Endothelial cell of umbilical vein (primary cell): ENCODE results near the gene FBXO48. TPM values are rescaled to one million over a fixed set of nuclear protein-coding genes. Genes with fewer than 3 reads are reported as not detected.

Experiments
- BruUV-seq: library from RNA; stranded (reverse); fragments of 400-500 nt; replicated peaks from 2 replicates; lab custom pipeline; 2021; lab: Mats Ljungman, UMichigan
- CTCF ChIA-PET: fragments of 300-600, 350-600 bp; sonication (Branson Sonifier 250); formaldehyde crosslinking; loops from one replicate; lab custom pipeline; 2021; ENCODE audit warnings: antibody characterized with exemption, inconsistent platforms; lab: Charles Lee
- POLR2A ChIA-PET: fragments of 300-600, 350-600 bp; sonication (Branson Sonifier 250); formaldehyde crosslinking; loops from one replicate; lab custom pipeline; 2021; ENCODE audit warnings: antibody characterized with exemption, inconsistent platforms; lab: Charles Lee
- DNase-seq: peaks from one replicate; pipeline ENCODE4 v3.0.0-alpha.2; 2011; ENCODE audit warnings: low read depth, low spot score
- FAIRE-seq: peaks from 2 replicates; lab custom pipeline; 2011; peaks lifted over from hg19 to GRCh38; lab: Jason Lieb, UNC
- H2AFZ ChIP-seq: 2 replicates; pipeline ENCODE4 v1.6.0; 2012; ENCODE audit warnings: low read depth, low read length, control low read depth, inconsistent platforms
- H3K27ac ChIP-seq: 2 replicates; pipeline ENCODE4 v1.5.1; 2011; ENCODE audit warnings: low read depth, mild to moderate bottlenecking, control low read depth, low read length, moderate library complexity; ENCODE audit not compliant: insufficient read depth
- H3K27me3 ChIP-seq, 2 experiments: 2 replicates each; pipeline versions ENCODE4 v1.6.0 to v1.6.1; 2011; ENCODE audit warnings: low read length in 2 of 2, mixed read lengths in 1 of 2; ENCODE audit not compliant: control insufficient read depth in 2 of 2, insufficient read depth in 2 of 2
- H3K36me3 ChIP-seq, 2 experiments: 2 replicates in 1 of 2; 3 replicates in 1 of 2; pipeline ENCODE4 v1.5.1; 2011; ENCODE audit warnings: low read length in 2 of 2, mild to moderate bottlenecking in 1 of 2, moderate library complexity in 1 of 2; ENCODE audit not compliant: control insufficient read depth in 2 of 2, insufficient read depth in 2 of 2; ENCODE audit errors: extremely low read depth in 1 of 2
- H3K4me1 ChIP-seq: 3 replicates; pipeline ENCODE4 v1.5.1; 2011; ENCODE audit warnings: mild to moderate bottlenecking, low read length; ENCODE audit not compliant: control insufficient read depth, insufficient read depth; ENCODE audit errors: extremely low read depth
- H3K4me2 ChIP-seq: 2 replicates; pipeline ENCODE4 v1.6.1; 2011; ENCODE audit warnings: low read length, control low read depth, mixed read lengths; ENCODE audit not compliant: insufficient read depth
- H3K4me3 ChIP-seq, 3 experiments: fragments of 200-600 bp in 1 of 3; sonication (generic), shearing (Covaris generic) in 1 of 3; replicated peaks in 1 of 3; 2 replicates each; pipeline ENCODE4 v1.5.1; 2011 to 2016; ENCODE audit warnings: control low read depth in 3 of 3, low read length in 3 of 3, mild to moderate bottlenecking in 2 of 3, inconsistent platforms in 1 of 3, low read depth in 1 of 3, moderate library complexity in 1 of 3; ENCODE audit not compliant: insufficient read depth in 1 of 3
- H3K79me2 ChIP-seq: 2 replicates; pipeline ENCODE4 v1.6.0; 2012; ENCODE audit warnings: low read length, inconsistent platforms; ENCODE audit not compliant: control insufficient read depth, insufficient read depth
- H3K9ac ChIP-seq: replicated peaks from 2 replicates; pipeline ENCODE3; 2011; ENCODE audit warnings: low read length, control low read depth; ENCODE audit not compliant: insufficient read depth; ENCODE audit errors: extremely low read depth
- H3K9me1 ChIP-seq: replicated peaks from 3 replicates; pipeline ENCODE4 v1.6.0; 2011; ENCODE audit warnings: mild to moderate bottlenecking, low read length; ENCODE audit not compliant: control insufficient read depth, insufficient read depth; ENCODE audit errors: extremely low read depth
- H3K9me3 ChIP-seq: replicated peaks from 2 replicates; pipeline ENCODE4 v1.5.1; 2012; ENCODE audit warnings: low read length, inconsistent platforms; ENCODE audit not compliant: control insufficient read depth, insufficient read depth
- H4K20me1 ChIP-seq: replicated peaks from 2 replicates; pipeline ENCODE3; 2011; ENCODE audit warnings: mild to moderate bottlenecking, low read length; ENCODE audit not compliant: control insufficient read depth, insufficient read depth; ENCODE audit errors: extremely low read depth
- EZH2 ChIP-seq: IDR thresholded peaks from 2 replicates; pipeline ENCODE4 v1.6.1; 2012; ENCODE audit warnings: borderline replicate concordance, low read depth, mild to moderate bottlenecking, moderate library complexity, low read length, inconsistent platforms; ENCODE audit not compliant: severe bottlenecking
- FOS ChIP-seq: IDR thresholded peaks from 2 replicates; pipeline ENCODE4 v1.6.1; 2011; ENCODE audit warnings: mild to moderate bottlenecking, low read length, moderate library complexity, borderline replicate concordance; ENCODE audit not compliant: insufficient read depth
- GATA2 ChIP-seq: IDR thresholded peaks from 2 replicates; pipeline ENCODE4 v1.7.0; 2011; ENCODE audit warnings: low read depth, mild to moderate bottlenecking, moderate library complexity, mixed read lengths, low read length; ENCODE audit not compliant: insufficient read length, insufficient read depth
- JUN ChIP-seq: IDR thresholded peaks from 2 replicates; pipeline ENCODE4 v1.6.1; 2011; ENCODE audit warnings: borderline replicate concordance, low read depth; ENCODE audit not compliant: insufficient read length, insufficient read depth
- MYC ChIP-seq: IDR thresholded peaks from one replicate; pipeline ENCODE4 v1.6.1; 2011; ENCODE audit warnings: mild to moderate bottlenecking, low read depth, low read length
- POLR2A ChIP-seq: IDR thresholded peaks from 2 replicates; pipeline ENCODE4 v1.6.1; 2012; ENCODE audit warnings: low read depth, mild to moderate bottlenecking, control low read depth, low read length
- POLR2AphosphoS5 ChIP-seq: IDR thresholded peaks from 2 replicates; pipeline ENCODE4 v1.6.1; 2012; ENCODE audit warnings: low read depth, mild to moderate bottlenecking, control low read depth, low read length, moderate library complexity; ENCODE audit not compliant: insufficient read depth
- dilution Hi-C: fragments of 300-500 bp; cut with MboI; formaldehyde crosslinking; loops from one replicate; pipeline ENCODE4 v1.15.0; 2019; ENCODE audit warnings: low sequenced_read_pairs; ENCODE audit not compliant: extremely low pct_ligation_motif_present
- intact Hi-C: fragments of 100-400 bp; cut with micrococcal nuclease; formaldehyde crosslinking; loops from one replicate; pipeline ENCODE4 v1.10.0; 2022
- polyA plus RNA-seq, 4 experiments: library from polyadenylated mRNA; depleted of rRNA in 3 of 4; stranded (reverse) in 3 of 4; unstranded in 1 of 4; fragments of >200 nt; gene quantifications; 2 replicates each; pipeline versions ENCODE4 v1.2.1 to v1.2.3, GENCODE V29; 2011 to 2012; ENCODE audit warnings: missing spikeins in 1 of 4
- total RNA-seq: library from RNA; stranded (reverse); gene quantifications from 2 replicates; pipeline ENCODE4 v1.2.3, GENCODE V29; 2021
- TF ChIP-seq, protein P1 (sequence below), 2 donors: IDR thresholded peaks; 1 replicate in 1 of 2; 2 replicates in 1 of 2; pipeline ENCODE4 v1.5.1; 2011; ENCODE audit warnings: low read length in 2 of 2, mild to moderate bottlenecking in 2 of 2, moderate library complexity in 2 of 2, control low read depth in 1 of 2, inconsistent platforms in 1 of 2, low read depth in 1 of 2; ENCODE audit not compliant: insufficient read depth in 1 of 2; ENCODE audit errors: extremely low read depth in 1 of 2
- TF ChIP-seq, protein P2 (sequence below): IDR thresholded peaks from 2 replicates; pipeline ENCODE4 v1.6.1; 2011; ENCODE audit not compliant: insufficient read depth, insufficient read length

FBXO48 gene
- total and polyA plus RNA-seq, 2 donors (not counting 3 experiments of a cell fraction or from before 2014, with no cell fraction given) = 0.46 to 0.73 TPM

GRCh38 chr2:68469935-68470334 lies 2.8 kb upstream of the FBXO48 start:
- no peak for FAIRE-seq
- dilution Hi-C loops = no loop called here

More at GRCh38 chr2:68469935-68470334, 2.8 kb upstream of the FBXO48 start:
- Histone ChIP-seq H3K4me1 (peaks cover 7% of the 10 kb centered on the region), H3K36me3 (no peaks in the 10 kb centered on the region), H3K27ac (no peak overlapping the region), H3K9ac (no peak overlapping the region), H2AFZ (no peak overlapping the region), H3K4me2 (no peak overlapping the region), H3K79me2 (no peaks in the 10 kb centered on the region), H3K9me3 (no peaks in the 10 kb centered on the region), H3K4me3 (no peak overlapping the region), H3K9me1 (no peaks in the 10 kb centered on the region), H3K27me3 (no peaks in the 10 kb centered on the region), H4K20me1 (no peaks in the 10 kb centered on the region)
- intact Hi-C loops = loop anchor here (5.0 kb wide), 3 partner anchors 182 to 437 kb away; no protein-coding TSS in a partner anchor
- ChIA-PET POLR2A (no interaction called here), CTCF (interaction anchor here (1.1 to 2.0 kb wide), 2 partner anchors 18 to 474 kb away, joined by 3 to 6 read pairs; no protein-coding TSS in a partner anchor)
- TF ChIP-seq EZH2 (no peak), MYC (no peak), POLR2A (no peak), GATA2 (no peak), JUN (no peak), POLR2AphosphoS5 (no peak), FOS (no peak)
- TF ChIP-seq, protein P1, sequence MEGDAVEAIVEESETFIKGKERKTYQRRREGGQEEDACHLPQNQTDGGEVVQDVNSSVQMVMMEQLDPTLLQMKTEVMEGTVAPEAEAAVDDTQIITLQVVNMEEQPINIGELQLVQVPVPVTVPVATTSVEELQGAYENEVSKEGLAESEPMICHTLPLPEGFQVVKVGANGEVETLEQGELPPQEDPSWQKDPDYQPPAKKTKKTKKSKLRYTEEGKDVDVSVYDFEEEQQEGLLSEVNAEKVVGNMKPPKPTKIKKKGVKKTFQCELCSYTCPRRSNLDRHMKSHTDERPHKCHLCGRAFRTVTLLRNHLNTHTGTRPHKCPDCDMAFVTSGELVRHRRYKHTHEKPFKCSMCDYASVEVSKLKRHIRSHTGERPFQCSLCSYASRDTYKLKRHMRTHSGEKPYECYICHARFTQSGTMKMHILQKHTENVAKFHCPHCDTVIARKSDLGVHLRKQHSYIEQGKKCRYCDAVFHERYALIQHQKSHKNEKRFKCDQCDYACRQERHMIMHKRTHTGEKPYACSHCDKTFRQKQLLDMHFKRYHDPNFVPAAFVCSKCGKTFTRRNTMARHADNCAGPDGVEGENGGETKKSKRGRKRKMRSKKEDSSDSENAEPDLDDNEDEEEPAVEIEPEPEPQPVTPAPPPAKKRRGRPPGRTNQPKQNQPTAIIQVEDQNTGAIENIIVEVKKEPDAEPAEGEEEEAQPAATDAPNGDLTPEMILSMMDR (IDR thresholded peaks at IDR 0.05; ENCODE audit: extremely low read depth in 1 of 2, insufficient read depth in 1 of 2, low read depth in 1 of 2, low read length in 2 of 2) = no peak
- TF ChIP-seq, protein P2, sequence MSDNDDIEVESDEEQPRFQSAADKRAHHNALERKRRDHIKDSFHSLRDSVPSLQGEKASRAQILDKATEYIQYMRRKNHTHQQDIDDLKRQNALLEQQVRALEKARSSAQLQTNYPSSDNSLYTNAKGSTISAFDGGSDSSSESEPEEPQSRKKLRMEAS = no peak
- no TSS peak for BruUV-seq
- DNase-seq = no peak
